ENCODE measurements around the gene IQCF5.

IQCF5 gene

GRCh38 chr3:51894391-51894790, 19.0 kb upstream of the IQCF5 start:
- Histone ChIP-seq H3K27me3 (ENCODE audit: control insufficient read depth, insufficient read depth, low read length) (no peaks in the 10 kb centered on the region), H3K27ac (ENCODE audit: low read length) (no peak overlapping the region), H3K4me1 (ENCODE audit: control insufficient read depth, insufficient read depth, low read length) (no peaks in the 10 kb centered on the region), H3K4me3 (ENCODE audit: low read length) (no peak overlapping the region), H3K36me3 (ENCODE audit: control insufficient read depth, insufficient read depth, low read length) (no peaks in the 10 kb centered on the region), H3K9me3 (ENCODE audit: control insufficient read depth, insufficient read depth, low read length) (no peaks in the 10 kb centered on the region)
- no peak for DNase-seq (ENCODE audit: low read depth, low spot score)
- no CpG with 5 or more reads among the region's 4 CpGs for WGBS (ENCODE audit: insufficient coverage, insufficient read length)

- no peaks in the 10 kb centered on the region for H3K36me3 ChIP-seq (ENCODE audit: control insufficient read depth, insufficient read depth, low read length)
Measured at GRCh38 chr3:51891242-51892039, 16.0 kb upstream of the IQCF5 start.

GRCh38 chr3:51888463-51889105, 13.2 kb upstream of the IQCF5 start:
- H3K36me3 ChIP-seq (ENCODE audit: control insufficient read depth, insufficient read depth, low read length), result no peaks in the 10 kb centered on the region
- H3K27me3 ChIP-seq (ENCODE audit: control insufficient read depth, insufficient read depth, low read length), result no peaks in the 10 kb centered on the region
- no peak overlapping the region for H3K4me3 ChIP-seq (ENCODE audit: low read length)
- WGBS (ENCODE audit: insufficient coverage, insufficient read length), result no CpG with 5 or more reads among the region's 12 CpGs
- no peaks in the 10 kb centered on the region for H3K4me1 ChIP-seq (ENCODE audit: control insufficient read depth, insufficient read depth, low read length)
- no peaks in the 10 kb centered on the region for H3K9me3 ChIP-seq (ENCODE audit: control insufficient read depth, insufficient read depth, low read length)
- no peak for DNase-seq (ENCODE audit: low read depth, low spot score)
- H3K27ac ChIP-seq (ENCODE audit: low read length), result no peak overlapping the region

More at GRCh38 chr3:51891242-51892039, 16.0 kb upstream of the IQCF5 start:
- Histone ChIP-seq H3K4me1 (ENCODE audit: control insufficient read depth, insufficient read depth, low read length) (no peaks in the 10 kb centered on the region), H3K4me3 (ENCODE audit: low read length) (no peak overlapping the region), H3K9me3 (ENCODE audit: control insufficient read depth, insufficient read depth, low read length) (no peaks in the 10 kb centered on the region), H3K27ac (ENCODE audit: low read length) (no peak overlapping the region), H3K27me3 (ENCODE audit: control insufficient read depth, insufficient read depth, low read length) (no peaks in the 10 kb centered on the region)
- no peak for DNase-seq (ENCODE audit: low read depth, low spot score)
- no CpG with 5 or more reads among the region's 7 CpGs for WGBS (ENCODE audit: insufficient coverage, insufficient read length)

- Histone ChIP-seq H3K27me3 (ENCODE audit: control insufficient read depth, insufficient read depth, low read length) (no peaks in the 10 kb centered on the region), H3K36me3 (ENCODE audit: control insufficient read depth, insufficient read depth, low read length) (no peaks in the 10 kb centered on the region), H3K9me3 (ENCODE audit: control insufficient read depth, insufficient read depth, low read length) (no peaks in the 10 kb centered on the region), H3K4me3 (ENCODE audit: low read length) (no peak overlapping the region), H3K4me1 (ENCODE audit: control insufficient read depth, insufficient read depth, low read length) (no peaks in the 10 kb centered on the region), H3K27ac (ENCODE audit: low read length) (no peak overlapping the region)
- WGBS (ENCODE audit: insufficient coverage, insufficient read length), result no CpG with 5 or more reads among the region's 2 CpGs
- no peak for DNase-seq (ENCODE audit: low read depth, low spot score)
Measured at GRCh38 chr3:51887620-51888019, 12.2 kb upstream of the IQCF5 start.

GRCh38 chr3:51886447-51886846, 11.0 kb upstream of the IQCF5 start:
- H3K9me3 ChIP-seq (ENCODE audit: control insufficient read depth, insufficient read depth, low read length), result no peaks in the 10 kb centered on the region
- H3K4me3 ChIP-seq (ENCODE audit: low read length), result no peak overlapping the region
- H3K4me1 ChIP-seq (ENCODE audit: control insufficient read depth, insufficient read depth, low read length), result no peaks in the 10 kb centered on the region
- no peaks in the 10 kb centered on the region for H3K36me3 ChIP-seq (ENCODE audit: control insufficient read depth, insufficient read depth, low read length)
- H3K27ac ChIP-seq (ENCODE audit: low read length), result no peak overlapping the region
- no peaks in the 10 kb centered on the region for H3K27me3 ChIP-seq (ENCODE audit: control insufficient read depth, insufficient read depth, low read length)
- no peak for DNase-seq (ENCODE audit: low read depth, low spot score)

GRCh38 chr3:51879937-51880336, 4.5 kb upstream of the IQCF5 start:
- Histone ChIP-seq H3K4me3 (ENCODE audit: low read length) (no peak overlapping the region), H3K9me3 (ENCODE audit: control insufficient read depth, insufficient read depth, low read length) (no peaks in the 10 kb centered on the region), H3K4me1 (ENCODE audit: control insufficient read depth, insufficient read depth, low read length) (no peaks in the 10 kb centered on the region), H3K27me3 (ENCODE audit: control insufficient read depth, insufficient read depth, low read length) (no peaks in the 10 kb centered on the region), H3K27ac (ENCODE audit: low read length) (no peak overlapping the region), H3K36me3 (ENCODE audit: control insufficient read depth, insufficient read depth, low read length) (no peaks in the 10 kb centered on the region)
- no peak for DNase-seq (ENCODE audit: low read depth, low spot score)
- no CpG with 5 or more reads among the region's 2 CpGs for WGBS (ENCODE audit: insufficient coverage, insufficient read length)

- no peaks in the 10 kb centered on the region for H3K27me3 ChIP-seq (ENCODE audit: control insufficient read depth, insufficient read depth, low read length)
- DNase-seq (ENCODE audit: low read depth, low spot score), result no peak
- no peak overlapping the region for H3K4me3 ChIP-seq (ENCODE audit: low read length)
- H3K9me3 ChIP-seq (ENCODE audit: control insufficient read depth, insufficient read depth, low read length), result no peaks in the 10 kb centered on the region
- H3K27ac ChIP-seq (ENCODE audit: low read length), result no peak overlapping the region
- H3K36me3 ChIP-seq (ENCODE audit: control insufficient read depth, insufficient read depth, low read length), result no peaks in the 10 kb centered on the region
- WGBS (ENCODE audit: insufficient coverage, insufficient read length), result 100% methylated on average over 2 of the region's 6 CpGs
- H3K4me1 ChIP-seq (ENCODE audit: control insufficient read depth, insufficient read depth, low read length), result no peaks in the 10 kb centered on the region
Measured at GRCh38 chr3:51876186-51876585, 785 bp upstream of the IQCF5 start.

- Histone ChIP-seq H3K9me3 (ENCODE audit: control insufficient read depth, insufficient read depth, low read length) (no peaks in the 10 kb centered on the region), H3K36me3 (ENCODE audit: control insufficient read depth, insufficient read depth, low read length) (no peaks in the 10 kb centered on the region), H3K27me3 (ENCODE audit: control insufficient read depth, insufficient read depth, low read length) (no peaks in the 10 kb centered on the region), H3K27ac (ENCODE audit: low read length) (no peak overlapping the region), H3K4me1 (ENCODE audit: control insufficient read depth, insufficient read depth, low read length) (no peaks in the 10 kb centered on the region), H3K4me3 (ENCODE audit: low read length) (no peak overlapping the region)
- WGBS (ENCODE audit: insufficient coverage, insufficient read length), result no CpG with 5 or more reads among the region's 4 CpGs
- no peak for DNase-seq (ENCODE audit: low read depth, low spot score)
Measured at GRCh38 chr3:51874889-51875288, 512 bp downstream of the IQCF5 start.

- Histone ChIP-seq H3K27me3 (ENCODE audit: control insufficient read depth, insufficient read depth, low read length) (no peaks in the 10 kb centered on the region), H3K4me1 (ENCODE audit: control insufficient read depth, insufficient read depth, low read length) (no peaks in the 10 kb centered on the region), H3K4me3 (ENCODE audit: low read length) (no peak overlapping the region), H3K27ac (ENCODE audit: low read length) (no peak overlapping the region), H3K36me3 (ENCODE audit: control insufficient read depth, insufficient read depth, low read length) (no peaks in the 10 kb centered on the region), H3K9me3 (ENCODE audit: control insufficient read depth, insufficient read depth, low read length) (no peaks in the 10 kb centered on the region)
- DNase-seq (ENCODE audit: low read depth, low spot score), result no peak
- no CpG with 5 or more reads among the region's 2 CpGs for WGBS (ENCODE audit: insufficient coverage, insufficient read length)
Measured at GRCh38 chr3:51874411-51874810, 990 bp downstream of the IQCF5 start.

GRCh38 chr3:51873876-51874275, 1.5 kb downstream of the IQCF5 start:
- no peaks in the 10 kb centered on the region for H3K9me3 ChIP-seq (ENCODE audit: control insufficient read depth, insufficient read depth, low read length)
- H3K4me3 ChIP-seq (ENCODE audit: low read length), result no peak overlapping the region
- no peaks in the 10 kb centered on the region for H3K4me1 ChIP-seq (ENCODE audit: control insufficient read depth, insufficient read depth, low read length)
- no peak overlapping the region for H3K27ac ChIP-seq (ENCODE audit: low read length)
- DNase-seq (ENCODE audit: low read depth, low spot score), result no peak
- H3K36me3 ChIP-seq (ENCODE audit: control insufficient read depth, insufficient read depth, low read length), result no peaks in the 10 kb centered on the region
- H3K27me3 ChIP-seq (ENCODE audit: control insufficient read depth, insufficient read depth, low read length), result no peaks in the 10 kb centered on the region
- no CpG with 5 or more reads among the region's 10 CpGs for WGBS (ENCODE audit: insufficient coverage, insufficient read length)
